GM12878 (cell line): ENCODE measurements around the gene UBASH3A. TPM values are rescaled to one million over a fixed set of nuclear protein-coding genes. Genes with fewer than 3 reads are reported as not detected.

ENCODE experiments used
- ATAC-seq: fragments of 200-7000 bp; cut with Tn5 transposase; 3 replicates; pipeline ENCODE4 v1.9.1; 2020; ENCODE audit warnings: mild to moderate bottlenecking, moderate library complexity
- BruUV-seq: library from RNA; stranded (reverse); fragments of 400-500 nt; replicated peaks from 2 replicates; lab custom pipeline; 2021; lab: Mats Ljungman, UMichigan
- CTCF ChIA-PET: fragments of 300-600 bp; sonication (Branson Sonifier 250); formaldehyde crosslinking; extraction: SDS; loops from one replicate; lab custom pipeline; 2021; ENCODE audit warnings: inconsistent platforms; lab: Yijun Ruan, JAX
- POLR2A ChIA-PET: fragments of 350-600 bp; formaldehyde crosslinking; extraction: SDS; loops from one replicate; lab custom pipeline; 2021; ENCODE audit warnings: inconsistent platforms; lab: Charles Lee
- RAD21 ChIA-PET: fragments of 300-600 bp; sonication (Branson Sonifier 250); formaldehyde crosslinking; loops from one replicate; lab custom pipeline; 2023; ENCODE audit warnings: antibody characterized with exemption; ENCODE audit not compliant: unreplicated experiment; lab: Charles Lee
- SMC1A ChIA-PET: fragments of 300-600 bp; sonication (Branson Sonifier 250); formaldehyde crosslinking; loops from one replicate; lab custom pipeline; 2023; ENCODE audit not compliant: unreplicated experiment, uncharacterized antibody; lab: Charles Lee
- DNase-seq: peaks from one replicate; pipeline ENCODE4 v3.0.0-alpha.2; 2011; ENCODE audit warnings: low read depth, low spot score
- FAIRE-seq: peaks from 3 replicates; lab custom pipeline; 2011; peaks lifted over from hg19 to GRCh38; lab: Jason Lieb, UNC
- H2AFZ ChIP-seq: 2 replicates; pipeline ENCODE4 v1.6.0; 2011; ENCODE audit warnings: low read depth, low read length, control low read depth; ENCODE audit not compliant: control insufficient read depth
- H3K27ac ChIP-seq: 2 replicates; pipeline ENCODE4 v1.5.1; 2011; ENCODE audit warnings: control low read depth; ENCODE audit not compliant: control insufficient read depth, insufficient read depth
- H3K27me3 ChIP-seq, 2 experiments: replicated peaks in 1 of 2; 2 replicates each; pipeline versions ENCODE4 v1.6.0 to v1.6.1; 2011; ENCODE audit warnings: low read length in 1 of 2; ENCODE audit not compliant: control insufficient read depth in 2 of 2, insufficient read depth in 2 of 2
- H3K36me3 ChIP-seq, 2 experiments: 2 replicates each; pipeline ENCODE4 v1.5.1; 2011; ENCODE audit warnings: low read length in 1 of 2; ENCODE audit not compliant: control insufficient read depth in 2 of 2, insufficient read depth in 2 of 2
- H3K4me1 ChIP-seq: 2 replicates; pipeline ENCODE4 v1.6.1; 2011; ENCODE audit warnings: mild to moderate bottlenecking, low read length, moderate library complexity, mixed read lengths; ENCODE audit not compliant: control insufficient read depth, insufficient read depth
- H3K4me2 ChIP-seq: 2 replicates; pipeline ENCODE4 v1.6.0; 2011; ENCODE audit warnings: control low read depth; ENCODE audit not compliant: control insufficient read depth, insufficient read depth
- H3K4me3 ChIP-seq: fragments of 200-600 bp; sonication (generic); 2 replicates; pipeline ENCODE4 v1.5.1; 2016
- H3K79me2 ChIP-seq: 2 replicates; pipeline ENCODE4 v1.6.0; 2011; ENCODE audit warnings: low read length; ENCODE audit not compliant: control insufficient read depth, insufficient read depth
- H3K9ac ChIP-seq: 2 replicates; pipeline ENCODE4 v1.8.0; 2011; ENCODE audit warnings: low read length, control low read depth, mixed read lengths; ENCODE audit not compliant: control insufficient read depth, insufficient read depth
- H3K9me3 ChIP-seq: replicated peaks from 3 replicates; pipeline ENCODE4 v1.5.1; 2011; ENCODE audit warnings: mild to moderate bottlenecking, low read length; ENCODE audit not compliant: control insufficient read depth, insufficient read depth
- H4K20me1 ChIP-seq: 2 replicates; pipeline ENCODE4 v1.6.0; 2011; ENCODE audit not compliant: control insufficient read depth, insufficient read depth
- ATF7 ChIP-seq: fragments of 450-650 bp; IDR thresholded peaks from 2 replicates; pipeline ENCODE4 v1.6.1; 2016; ENCODE audit warnings: low read depth, mild to moderate bottlenecking
- CREM ChIP-seq: IDR thresholded peaks from 2 replicates; pipeline ENCODE4 v1.6.1; 2014; ENCODE audit warnings: antibody characterized with exemption, low read depth
- DPF2 ChIP-seq: fragments of 450-650 bp; IDR thresholded peaks from 2 replicates; pipeline ENCODE4 v1.6.1; 2017; ENCODE audit warnings: mild to moderate bottlenecking
- MTA2 ChIP-seq: fragments of 450-650 bp; IDR thresholded peaks from 2 replicates; pipeline ENCODE4 v1.6.1; 2016; ENCODE audit warnings: low read depth, mild to moderate bottlenecking, moderate library complexity
- MYC ChIP-seq: IDR thresholded peaks from 2 replicates; pipeline ENCODE4 v1.6.1; 2011; ENCODE audit warnings: mild to moderate bottlenecking, low read length, moderate library complexity, inconsistent platforms; ENCODE audit not compliant: insufficient read depth, insufficient replicate concordance, insufficient read length, severe bottlenecking
- NRF1 ChIP-seq: conservative IDR thresholded peaks from 2 replicates; pipeline ENCODE4 v1.6.1; 2011; ENCODE audit warnings: mild to moderate bottlenecking, low read depth, low read length, improper control_type of control experiment
- ZNF217 ChIP-seq: fragments of 450-650 bp; IDR thresholded peaks from 2 replicates; pipeline ENCODE4 v1.6.1; 2017; ENCODE audit warnings: antibody characterized with exemption, mild to moderate bottlenecking
- ZNF274 ChIP-seq: IDR thresholded peaks from one replicate; pipeline ENCODE4 v1.8.0; 2011; ENCODE audit not compliant: insufficient read length, insufficient read depth
- WGBS: methylation state at CpG from one replicate; pipeline ENCODE4 v1.1.6; 2016; ENCODE audit warnings: low lambda C conversion rate; ENCODE audit not compliant: insufficient replicate concordance, insufficient coverage; ENCODE audit errors: missing lambda C conversion rate; 5-methylcytosine and 5-hydroxymethylcytosine counted together
- in situ Hi-C: fragments of 300-500 bp; cut with MboI; formaldehyde crosslinking; loops from 9 replicates; pipeline ENCODE4 v1.14.3; 2018; ENCODE audit warnings: mixed read lengths
- intact Hi-C: fragments of 100-400 bp; cut with micrococcal nuclease; formaldehyde crosslinking; loops from one replicate; pipeline ENCODE4 v1.14.2; 2022; ENCODE audit not compliant: unreplicated experiment
- polyA plus RNA-seq, 11 experiments: library from polyadenylated mRNA; depleted of rRNA in 4 of 11; unstranded in 6 of 11; stranded (reverse) in 5 of 11; fragments of >200 nt; fragmentation: Nextera tagmentation in 4 of 11; fragmentation: Illumina TruSeq in 1 of 11; extraction: Ambion mirVana in 4 of 11; extraction: Trizol in 1 of 11; gene quantifications; 1 replicate in 1 of 11; 2 replicates in 10 of 11; pipeline versions ENCODE4 v1.2.1 to v1.2.3, GENCODE V29; 2011 to 2016; ENCODE audit warnings: inconsistent platforms in 2 of 11, missing spikeins in 2 of 11, low read depth in 1 of 11
- total RNA-seq, 4 experiments: library from RNA; depleted of rRNA in 3 of 4; stranded (reverse); fragments of >200 nt in 3 of 4; fragmentation: Illumina TruSeq in 1 of 4; extraction: Trizol in 1 of 4; gene quantifications; 2 replicates each; pipeline versions ENCODE4 v1.2.1 to v1.2.3, GENCODE V29; 2013 to 2021
- TF ChIP-seq, protein P1 (sequence below): IDR thresholded peaks from 2 replicates; pipeline ENCODE4 v1.6.1; 2012; ENCODE audit warnings: low read depth, low read length, improper control_type of control experiment
- TF ChIP-seq, protein P2 (sequence below): IDR thresholded peaks from 2 replicates; pipeline ENCODE4 v1.6.1; 2012; ENCODE audit warnings: low read depth, low read length, improper control_type of control experiment
- TF ChIP-seq, protein P3 (sequence below): fragments of 450-650 bp; IDR thresholded peaks from 2 replicates; pipeline ENCODE4 v1.6.1; 2017; ENCODE audit warnings: mild to moderate bottlenecking, low read depth, inconsistent platforms; ENCODE audit not compliant: poor library complexity, severe bottlenecking
- TF ChIP-seq, protein P4 (sequence below): fragments of 450-650 bp; IDR thresholded peaks from 2 replicates; pipeline ENCODE4 v1.6.1; 2016; ENCODE audit warnings: mild to moderate bottlenecking

The UBASH3A gene
- total and polyA plus RNA-seq, 10 of the 15 experiments (the other 5 are each of a cell fraction or from before 2014, with no cell fraction given) = 0.04 to 0.39 (median 0.23) TPM; not detected in 1

DNA sequence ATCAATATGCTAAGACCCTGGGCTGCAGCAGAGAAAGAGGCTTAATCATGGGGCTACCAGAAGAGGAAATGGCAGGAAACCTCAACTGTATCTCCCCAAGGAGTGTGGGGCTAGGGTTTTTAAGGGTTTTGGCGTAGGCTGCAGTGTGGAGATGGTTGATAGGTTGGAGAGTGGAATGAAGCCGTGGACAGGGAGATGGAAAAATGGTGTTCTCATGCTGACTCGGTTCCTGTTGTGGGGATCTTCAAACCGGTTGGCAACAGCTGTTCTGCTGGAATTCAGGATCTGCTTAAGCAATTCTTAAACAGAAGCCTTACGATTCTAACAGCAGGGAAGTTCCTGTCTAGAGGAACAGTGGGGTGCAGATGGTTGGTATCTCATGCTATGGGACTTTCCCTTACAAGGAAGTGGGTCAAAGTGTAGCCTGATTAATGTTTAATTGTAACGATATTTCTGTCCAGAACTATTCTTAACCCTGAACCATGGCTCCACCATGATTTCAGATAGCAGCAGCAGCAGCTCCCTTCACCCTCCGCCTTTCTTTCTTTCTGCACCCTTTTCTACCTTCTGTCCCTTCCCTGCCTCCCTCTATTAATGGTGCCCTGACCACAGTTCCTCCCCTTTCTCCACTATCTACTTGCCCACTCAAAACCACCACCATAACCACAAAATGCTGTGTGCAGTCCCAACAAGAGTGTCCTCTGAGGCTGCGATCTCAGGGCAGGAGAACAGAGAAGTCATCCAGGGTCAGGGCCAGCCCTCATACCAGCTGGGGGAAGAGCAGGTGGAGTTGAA, 61.5 kb downstream of the UBASH3A start (continued):
- no peak for TF ChIP-seq NRF1
- TF ChIP-seq, protein P1, sequence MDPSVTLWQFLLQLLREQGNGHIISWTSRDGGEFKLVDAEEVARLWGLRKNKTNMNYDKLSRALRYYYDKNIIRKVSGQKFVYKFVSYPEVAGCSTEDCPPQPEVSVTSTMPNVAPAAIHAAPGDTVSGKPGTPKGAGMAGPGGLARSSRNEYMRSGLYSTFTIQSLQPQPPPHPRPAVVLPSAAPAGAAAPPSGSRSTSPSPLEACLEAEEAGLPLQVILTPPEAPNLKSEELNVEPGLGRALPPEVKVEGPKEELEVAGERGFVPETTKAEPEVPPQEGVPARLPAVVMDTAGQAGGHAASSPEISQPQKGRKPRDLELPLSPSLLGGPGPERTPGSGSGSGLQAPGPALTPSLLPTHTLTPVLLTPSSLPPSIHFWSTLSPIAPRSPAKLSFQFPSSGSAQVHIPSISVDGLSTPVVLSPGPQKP = no peak

DNA sequence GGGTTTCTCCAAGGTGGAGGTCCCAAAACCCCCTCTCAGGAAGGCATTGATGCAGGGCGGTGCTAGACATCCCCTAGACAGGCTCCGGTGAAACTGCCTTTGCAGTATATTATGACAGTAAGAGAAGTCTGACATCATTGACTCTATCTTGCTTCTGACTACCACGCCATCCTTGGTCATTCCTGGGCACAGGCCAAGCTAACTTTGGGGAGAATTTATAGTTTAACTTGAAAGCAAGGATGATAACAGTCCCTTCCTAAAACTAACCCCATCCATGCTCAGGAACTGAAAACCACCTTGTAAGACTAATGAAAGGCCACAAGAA, 62.1 kb downstream of the UBASH3A start:
- no peaks in the 10 kb centered on the region for H3K36me3 ChIP-seq
- 14% methylated on average over 3 of the region's 3 CpGs for WGBS
- H3K27me3 ChIP-seq = no peaks in the 10 kb centered on the region
- no peak for DNase-seq
- BruUV-seq = no TSS peak
- POLR2A ChIA-PET = interaction anchor here (1.8 kb wide), 1 partner anchor 70 kb away, joined by 8 read pairs; no protein-coding TSS in a partner anchor
- intact Hi-C loops = loop anchor here (10.0 kb wide), 1 partner anchor 231 kb away; no protein-coding TSS in a partner anchor
- H3K9me3 ChIP-seq = no peaks in the 10 kb centered on the region
- H3K79me2 ChIP-seq = no peaks in the 10 kb centered on the region
- no peak overlapping the region for H2AFZ ChIP-seq
- TF ChIP-seq MTA2 = 0 out of 2 replicates have a peak, but pooled peaks have one; percentile 36
- TF ChIP-seq, protein P2, sequence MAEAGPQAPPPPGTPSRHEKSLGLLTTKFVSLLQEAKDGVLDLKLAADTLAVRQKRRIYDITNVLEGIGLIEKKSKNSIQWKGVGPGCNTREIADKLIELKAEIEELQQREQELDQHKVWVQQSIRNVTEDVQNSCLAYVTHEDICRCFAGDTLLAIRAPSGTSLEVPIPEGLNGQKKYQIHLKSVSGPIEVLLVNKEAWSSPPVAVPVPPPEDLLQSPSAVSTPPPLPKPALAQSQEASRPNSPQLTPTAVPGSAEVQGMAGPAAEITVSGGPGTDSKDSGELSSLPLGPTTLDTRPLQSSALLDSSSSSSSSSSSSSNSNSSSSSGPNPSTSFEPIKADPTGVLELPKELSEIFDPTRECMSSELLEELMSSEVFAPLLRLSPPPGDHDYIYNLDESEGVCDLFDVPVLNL = no peak
- no peak for TF ChIP-seq ZNF274
- peak; percentile 78; the same call in 1 of the 2 replicates for TF ChIP-seq CREM
- TF ChIP-seq, protein P3, sequence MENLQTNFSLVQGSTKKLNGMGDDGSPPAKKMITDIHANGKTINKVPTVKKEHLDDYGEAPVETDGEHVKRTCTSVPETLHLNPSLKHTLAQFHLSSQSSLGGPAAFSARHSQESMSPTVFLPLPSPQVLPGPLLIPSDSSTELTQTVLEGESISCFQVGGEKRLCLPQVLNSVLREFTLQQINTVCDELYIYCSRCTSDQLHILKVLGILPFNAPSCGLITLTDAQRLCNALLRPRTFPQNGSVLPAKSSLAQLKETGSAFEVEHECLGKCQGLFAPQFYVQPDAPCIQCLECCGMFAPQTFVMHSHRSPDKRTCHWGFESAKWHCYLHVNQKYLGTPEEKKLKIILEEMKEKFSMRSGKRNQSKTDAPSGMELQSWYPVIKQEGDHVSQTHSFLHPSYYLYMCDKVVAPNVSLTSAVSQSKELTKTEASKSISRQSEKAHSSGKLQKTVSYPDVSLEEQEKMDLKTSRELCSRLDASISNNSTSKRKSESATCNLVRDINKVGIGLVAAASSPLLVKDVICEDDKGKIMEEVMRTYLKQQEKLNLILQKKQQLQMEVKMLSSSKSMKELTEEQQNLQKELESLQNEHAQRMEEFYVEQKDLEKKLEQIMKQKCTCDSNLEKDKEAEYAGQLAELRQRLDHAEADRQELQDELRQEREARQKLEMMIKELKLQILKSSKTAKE = peak; percentile 94
- no peak for TF ChIP-seq MYC
- TF ChIP-seq, protein P4, sequence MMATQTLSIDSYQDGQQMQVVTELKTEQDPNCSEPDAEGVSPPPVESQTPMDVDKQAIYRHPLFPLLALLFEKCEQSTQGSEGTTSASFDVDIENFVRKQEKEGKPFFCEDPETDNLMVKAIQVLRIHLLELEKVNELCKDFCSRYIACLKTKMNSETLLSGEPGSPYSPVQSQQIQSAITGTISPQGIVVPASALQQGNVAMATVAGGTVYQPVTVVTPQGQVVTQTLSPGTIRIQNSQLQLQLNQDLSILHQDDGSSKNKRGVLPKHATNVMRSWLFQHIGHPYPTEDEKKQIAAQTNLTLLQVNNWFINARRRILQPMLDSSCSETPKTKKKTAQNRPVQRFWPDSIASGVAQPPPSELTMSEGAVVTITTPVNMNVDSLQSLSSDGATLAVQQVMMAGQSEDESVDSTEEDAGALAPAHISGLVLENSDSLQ = no peak
- TF ChIP-seq ZNF217 = no peak
- TF ChIP-seq ATF7 = 0 out of 2 replicates have a peak, but pooled peaks have one; percentile 31
- TF ChIP-seq DPF2 = 0 out of 2 replicates have a peak, but pooled peaks have one; percentile 23
- peak overlapping the region; percentile 73 for H3K4me2 ChIP-seq
- SMC1A ChIA-PET = interaction anchor here (0.8 to 12.0 kb wide), 8 partner anchors 10 to 69 kb away, joined by 3 to 268 read pairs (median 7); no protein-coding TSS in a partner anchor
- CTCF ChIA-PET = interaction anchor here (1.2 to 7.8 kb wide), 4 partner anchors 10 to 70 kb away, joined by 3 to 168 read pairs (median 16); no protein-coding TSS in a partner anchor
- RAD21 ChIA-PET = interaction anchor here (0.9 to 7.2 kb wide), 5 partner anchors 9 to 70 kb away, joined by 3 to 146 read pairs (median 4); no protein-coding TSS in a partner anchor
- in situ Hi-C loops = no loop called here
- FAIRE-seq = no peak
- ATAC-seq = no peak; the same call in 2 of the 3 replicates
- no peaks in the 10 kb centered on the region for H4K20me1 ChIP-seq
- H3K27ac ChIP-seq = peak overlapping the region; percentile 59; the same call in 1 of the 2 replicates
- H3K4me3 ChIP-seq = peak overlapping the region; percentile 31
- no peak overlapping the region for H3K9ac ChIP-seq
- peaks cover 76% of the 10 kb centered on the region for H3K4me1 ChIP-seq
